GM21529 (cell line): ENCODE results near the gene TBC1D23.
A peak's percentile ranks its signal among the peaks of the same experiment; 100 is the strongest.
"Not testable (repeated sequence)": the region's sequence is repeated elsewhere in the genome, so short reads cannot be mapped to it uniquely, and the experiment has no call there.

Source experiments
- ATAC-seq: cut with Tn5 transposase; IDR thresholded peaks from one replicate; pipeline ENCODE4 v1.9.1; 2021; ENCODE audit not compliant: unreplicated experiment

TBC1D23 gene

GRCh38 chr3:100297784-100298183 lies 37.0 kb downstream of the TBC1D23 start:
- ATAC-seq: no peak

GRCh38 chr3:100299016-100299415 lies 38.2 kb downstream of the TBC1D23 start:
- ATAC-seq: no peak

DNA sequence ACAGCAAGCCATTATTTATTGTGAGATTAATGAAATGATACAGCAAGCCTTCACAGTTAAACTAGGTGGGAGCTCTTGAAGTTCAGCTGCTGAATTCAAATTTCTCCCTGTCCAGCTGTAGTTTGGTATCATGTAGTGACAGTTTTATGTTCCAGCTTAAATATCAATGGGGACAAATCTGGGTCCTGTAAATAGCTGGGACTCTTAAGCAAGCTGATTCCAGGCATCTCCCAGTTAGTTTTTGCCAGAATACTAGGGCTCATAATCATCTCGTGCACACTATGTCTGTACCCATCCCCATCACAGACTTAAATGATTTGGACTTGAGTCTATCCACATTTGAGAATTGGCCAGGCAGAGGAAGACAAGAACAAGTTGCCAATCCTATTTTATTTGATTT lies 45.9 kb downstream of the TBC1D23 start:
- ATAC-seq: no peak

DNA sequence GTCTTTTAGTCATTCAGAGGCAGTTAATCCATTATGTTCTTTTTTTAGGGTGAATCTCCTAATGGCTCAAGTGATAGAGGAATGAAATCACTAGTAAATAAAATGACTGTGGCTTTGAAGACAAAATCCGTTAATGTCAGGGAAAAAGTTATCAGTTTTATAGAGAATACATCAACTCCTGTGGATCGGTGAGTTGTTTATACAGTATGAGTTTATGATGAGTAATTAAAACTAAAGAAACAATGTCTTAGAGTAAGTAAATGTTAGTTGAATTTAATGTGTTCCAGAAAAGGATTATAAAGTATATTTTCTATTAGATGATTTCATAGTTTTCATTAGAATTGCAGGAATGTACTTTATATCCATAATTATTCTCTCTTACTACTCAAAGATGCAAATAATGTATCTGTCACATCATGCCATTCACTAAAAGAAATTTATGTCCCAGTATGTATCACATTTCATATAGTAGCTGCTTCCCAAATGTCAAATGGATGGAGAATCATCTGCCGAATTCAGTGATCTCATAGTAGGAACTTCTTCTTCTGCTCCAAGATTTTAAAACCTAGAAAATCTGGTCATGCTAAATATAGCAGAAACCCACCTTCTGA lies 49.7 kb downstream of the TBC1D23 start:
- no peak for ATAC-seq

DNA sequence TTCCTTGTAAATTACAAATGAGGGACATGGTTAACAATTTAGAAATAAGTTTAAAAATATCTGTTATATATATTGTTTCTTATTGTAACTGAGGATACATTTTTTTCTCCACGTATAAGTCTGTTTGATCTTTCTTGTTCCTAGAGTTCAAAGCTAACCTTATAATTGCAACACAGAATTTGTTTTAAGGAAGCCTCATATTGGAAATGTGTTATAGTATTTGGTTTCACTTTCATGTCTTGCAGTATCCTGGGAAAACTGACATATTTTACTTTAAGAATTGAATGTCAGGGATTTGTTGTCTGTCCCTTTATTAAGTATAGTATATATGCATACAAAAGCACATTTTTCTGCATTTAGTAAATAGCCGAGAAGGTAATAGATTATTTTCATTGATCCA lies 50.2 kb downstream of the TBC1D23 start:
- no peak for ATAC-seq

GRCh38 chr3:100316641-100317069 lies 55.9 kb downstream of the TBC1D23 start:
- ATAC-seq: peak; percentile 80

GRCh38 chr3:100317912-100318311 lies 57.1 kb downstream of the TBC1D23 start:
- ATAC-seq: peak; percentile 80

DNA sequence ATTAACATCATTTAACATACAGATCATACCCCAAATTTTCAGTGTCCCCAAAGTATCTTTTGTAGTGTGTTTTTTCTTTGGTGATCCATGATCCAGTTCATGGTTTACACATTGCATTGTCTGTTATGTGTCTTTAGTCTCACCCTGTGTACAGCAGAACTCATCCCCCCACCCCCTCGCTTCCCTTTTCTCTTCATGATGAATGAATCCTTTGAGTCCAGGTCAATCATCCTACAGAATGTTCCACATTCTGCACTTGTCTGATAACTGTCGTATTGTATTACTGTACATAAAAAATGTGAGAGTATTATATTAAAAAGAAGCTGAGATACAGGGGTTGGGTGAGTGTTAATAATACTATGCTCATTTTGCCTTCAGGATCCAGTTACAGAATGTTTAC lies 59.2 kb downstream of the TBC1D23 start:
- no peak for ATAC-seq

- ATAC-seq: no peak
Measured at GRCh38 chr3:100324044-100324443, 63.3 kb downstream of the TBC1D23 start.

DNA sequence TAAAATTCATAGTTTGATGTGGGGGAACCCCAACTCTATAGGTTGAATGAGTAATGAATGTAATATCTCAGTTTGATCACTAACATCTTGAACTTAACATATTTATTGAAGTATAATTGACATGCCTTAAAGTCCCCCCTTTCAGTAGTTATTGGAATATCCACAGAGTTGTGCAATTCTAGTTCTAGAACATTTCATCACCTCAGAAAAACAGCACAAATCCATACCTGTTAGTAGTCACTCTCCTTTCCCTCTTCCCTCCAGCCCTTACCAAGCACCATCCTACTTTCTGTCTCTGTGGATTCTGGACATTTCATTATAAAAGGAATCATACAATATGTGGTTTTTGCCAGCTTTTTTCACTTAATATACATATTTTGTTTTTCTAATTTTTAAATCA lies 65.0 kb downstream of the TBC1D23 start:
- no peak for ATAC-seq

DNA sequence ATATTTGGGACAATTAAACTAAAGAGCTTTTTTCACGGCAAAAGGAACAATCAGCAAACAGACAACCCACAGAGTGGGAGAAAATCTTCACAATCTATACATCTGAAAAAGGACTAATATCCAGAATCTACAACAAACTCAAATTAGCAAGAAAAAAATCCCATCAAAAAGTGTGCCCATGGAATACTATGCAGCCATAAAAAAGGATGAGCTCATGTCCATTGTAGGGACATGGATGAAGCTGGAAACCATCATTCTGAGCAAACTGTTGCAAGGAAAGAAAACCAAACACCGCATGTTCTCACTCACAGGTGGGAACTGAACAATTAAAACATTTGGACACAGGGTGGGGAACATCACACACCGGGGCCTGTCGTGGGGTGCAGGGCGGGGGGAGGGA lies 66.6 kb downstream of the TBC1D23 start:
- not testable (repeated sequence) for ATAC-seq

GRCh38 chr3:100329800-100330489 lies 69.2 kb downstream of the TBC1D23 start:
- no peak for ATAC-seq

- no peak for ATAC-seq
Measured at GRCh38 chr3:100330651-100331050, 69.9 kb downstream of the TBC1D23 start.

- ATAC-seq: no peak
Measured at GRCh38 chr3:100331660-100332059, 70.9 kb downstream of the TBC1D23 start.

- ATAC-seq: no peak
Measured at GRCh38 chr3:100333051-100333450, 72.3 kb downstream of the TBC1D23 start.

GRCh38 chr3:100333970-100334487 lies 73.2 kb downstream of the TBC1D23 start:
- peak; percentile 31 for ATAC-seq

- peak; percentile 94 for ATAC-seq
Measured at GRCh38 chr3:100334488-100335351, 73.9 kb downstream of the TBC1D23 start, which contains the start of gene NIT2. TSS of gene NIT2 (plus strand) at chr3:100334757. CDS start at chr3:100334792, 35 bp downstream.

GRCh38 chr3:100335434-100335833 lies 74.6 kb downstream of the TBC1D23 start:
- peak; percentile 39 for ATAC-seq

DNA sequence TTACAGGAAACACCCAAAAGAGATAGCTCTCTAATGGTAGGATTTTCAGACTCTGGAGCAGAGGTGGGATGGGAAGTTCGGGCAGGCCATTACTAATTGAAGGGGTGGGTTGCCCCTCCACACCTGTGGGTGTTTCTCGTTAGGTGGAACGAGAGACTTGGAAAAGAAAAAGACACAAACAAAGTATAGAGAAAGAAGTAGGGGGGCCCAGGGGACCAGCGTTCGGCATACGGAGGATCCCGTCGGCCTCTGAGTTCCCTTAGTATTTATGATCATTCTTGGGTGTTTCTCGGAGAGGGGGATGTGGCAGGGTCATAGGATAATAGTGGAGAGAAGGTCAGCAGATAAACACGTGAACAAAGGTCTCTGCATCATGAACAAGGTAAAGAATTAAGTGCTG lies 75.4 kb downstream of the TBC1D23 start:
- not testable (repeated sequence) for ATAC-seq

- no peak for ATAC-seq
Measured at GRCh38 chr3:100338911-100339310, 78.1 kb downstream of the TBC1D23 start.

DNA sequence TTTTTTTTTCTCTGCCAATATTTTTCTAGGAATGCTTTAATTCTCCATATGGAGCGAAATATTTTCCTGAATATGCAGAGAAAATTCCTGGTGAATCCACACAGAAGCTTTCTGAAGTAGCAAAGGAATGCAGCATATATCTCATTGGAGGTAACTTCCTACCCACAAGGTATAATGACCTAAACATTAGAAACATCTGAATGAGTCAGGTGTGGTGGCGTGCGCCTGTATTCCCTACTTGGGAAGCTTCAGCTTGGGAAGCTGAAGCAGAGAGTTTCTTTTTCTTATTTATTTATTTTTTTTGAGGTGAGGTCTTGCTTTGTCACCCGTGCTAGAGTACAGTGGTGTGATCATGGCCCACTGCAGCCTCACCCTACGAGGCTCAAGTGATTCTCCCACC lies 79.0 kb downstream of the TBC1D23 start:
- no peak for ATAC-seq
